Transverse colon (tissue), 4 donors: ENCODE results near the gene XPOT. TPM values are rescaled to one million over a fixed set of nuclear protein-coding genes. Genes with fewer than 3 reads are reported as not detected.

Experiments
- DNase-seq: peaks from one replicate; pipeline ENCODE4 v3.0.0-alpha.2; 2019
- H3K27ac ChIP-seq, 4 donors: fragments of 200-600 bp; sonication (generic); 2 replicates each; pipeline ENCODE4 v1.5.1; 2016 to 2018; ENCODE audit warnings: inconsistent platforms in 4 of 4
- H3K27me3 ChIP-seq: fragments of 200-600 bp; sonication (generic); 2 replicates; pipeline ENCODE4 v1.5.1; 2017; ENCODE audit warnings: inconsistent platforms
- H3K36me3 ChIP-seq, 4 donors: fragments of 200-600 bp; sonication (generic); 2 replicates each; pipeline ENCODE4 v1.5.1; 2017 to 2019; ENCODE audit warnings: inconsistent platforms in 4 of 4
- H3K4me1 ChIP-seq, 4 donors: fragments of 200-600 bp; sonication (generic); 2 replicates each; pipeline ENCODE4 v1.5.1; 2017 to 2020; ENCODE audit warnings: inconsistent platforms in 4 of 4
- H3K4me3 ChIP-seq, 4 donors: fragments of 200-600 bp; sonication (generic); 1 replicate in 1 of 4; 2 replicates in 3 of 4; pipeline versions ENCODE4 v1.5.1 to v1.6.1; 2017 to 2019; ENCODE audit warnings: inconsistent platforms in 4 of 4
- H3K9me3 ChIP-seq, 2 donors: fragments of 200-600 bp; sonication (generic); 2 replicates each; pipeline ENCODE4 v1.5.1; 2017 to 2019; ENCODE audit warnings: inconsistent platforms in 2 of 2
- CTCF ChIP-seq, 5 experiments: fragments of 200-600 bp in 3 of 5; fragments of 450-650 bp in 2 of 5; sonication (generic) in 3 of 5; IDR thresholded peaks; 1 replicate in 2 of 5; 2 replicates in 3 of 5; pipeline ENCODE4 v1.5.1; 2016 to 2017; ENCODE audit warnings: antibody characterized with exemption in 5 of 5, inconsistent platforms in 3 of 5, mild to moderate bottlenecking in 2 of 5, moderate library complexity in 1 of 5
- EP300 ChIP-seq: sonication (generic); formaldehyde crosslinking; IDR thresholded peaks from one replicate; pipeline ENCODE4 v1.6.1; 2017; ENCODE audit warnings: antibody characterized with exemption, low read depth
- POLR2A ChIP-seq: fragments of 450-650 bp; IDR thresholded peaks from one replicate; pipeline ENCODE4 v1.6.1; 2016; ENCODE audit warnings: antibody characterized with exemption, mild to moderate bottlenecking, moderate library complexity
- POLR2AphosphoS5 ChIP-seq, 3 donors: sonication (generic); formaldehyde crosslinking; IDR thresholded peaks; one replicate each; pipeline ENCODE4 v1.6.1; 2016; ENCODE audit warnings: antibody characterized with exemption in 3 of 3
- WGBS, 2 donors: methylation state at CpG; one replicate each; pipeline ENCODE4 v1.1.5; 2018; ENCODE audit warnings: low coverage in 1 of 2; 5-methylcytosine and 5-hydroxymethylcytosine counted together
- in situ Hi-C, 4 donors: fragments of 200-750 bp; cut with MboI; loops; one replicate each; pipeline versions ENCODE4 v1.15.0 to v1.15.1; 2017; ENCODE audit warnings: low sequenced_read_pairs in 3 of 4, low pct_ligation_motif_present in 1 of 4, low pct_unique_long_range_greater_than_20kb in 1 of 4
- intact Hi-C: fragments of 100-400 bp; cut with DNase I; formaldehyde crosslinking; loops from one replicate; pipeline ENCODE4 v1.15.1; 2023; ENCODE audit warnings: low total_unique reads
- total RNA-seq, 4 donors: library from RNA; depleted of rRNA; stranded (reverse); fragments of >200 nt; gene quantifications; one replicate each; pipeline ENCODE4 v1.1.0, GENCODE V29; 2016

The XPOT gene
- total RNA-seq, 4 donors from 2014 or later: 15.7 to 56.9 (median 27.0) TPM

- H3K27ac ChIP-seq: no peak overlapping the region
- TF ChIP-seq CTCF (IDR thresholded peaks at IDR 0.05) (no peak), POLR2A (no peak), EP300 (no peak), POLR2AphosphoS5 (IDR thresholded peaks at IDR 0.05) (no peak)
- no peaks in the 10 kb centered on the region for H3K9me3 ChIP-seq
- H3K36me3 ChIP-seq: peaks cover 0 to 58% (median 26%) of the 10 kb centered on the region in 4 donors
- no peaks in the 10 kb centered on the region for H3K4me1 ChIP-seq
- in situ Hi-C loops (loop anchor here in 1 of 4 donors (25.0 kb wide), 1 partner anchor 575 kb away; the partner anchor contains the start of gene SRGAP1), intact Hi-C loops (no loop called here)
- H3K27me3 ChIP-seq: no peaks in the 10 kb centered on the region
- no peak overlapping the region for H3K4me3 ChIP-seq
- 98% methylated on average over 2 of the region's 2 CpGs; no CpG with 5 or more reads in 1 of the 2 donors for WGBS, 2 donors
- DNase-seq: no peak
Observed at GRCh38 chr12:64412459-64412858, 8.3 kb downstream of the XPOT start.

GRCh38 chr12:64413884-64414283 is 9.7 kb downstream of the XPOT start:
- in situ Hi-C loops: loop anchor here in 1 of 4 donors (25.0 kb wide), 1 partner anchor 577 kb away; the partner anchor contains the start of gene SRGAP1
- TF ChIP-seq EP300 (no peak), POLR2AphosphoS5 (IDR thresholded peaks at IDR 0.05) (no peak), POLR2A (no peak), CTCF (IDR thresholded peaks at IDR 0.05) (no peak)
- no peak overlapping the region for H3K27ac ChIP-seq
- intact Hi-C loops: no loop called here
- peaks cover 0 to 69% (median 31%) of the 10 kb centered on the region in 4 donors for H3K36me3 ChIP-seq
- H3K27me3 ChIP-seq: no peaks in the 10 kb centered on the region
- WGBS, 2 donors: 89 to 93% methylated on average over 2 of the region's 2 CpGs
- H3K4me1 ChIP-seq: no peaks in the 10 kb centered on the region
- no peak overlapping the region for H3K4me3 ChIP-seq
- DNase-seq: no peak
- H3K9me3 ChIP-seq: no peaks in the 10 kb centered on the region

GRCh38 chr12:64418209-64418608 is 14.0 kb downstream of the XPOT start:
- intact Hi-C loops: no loop called here
- Histone ChIP-seq H3K9me3 (no peaks in the 10 kb centered on the region), H3K27ac (no peak overlapping the region), H3K27me3 (no peaks in the 10 kb centered on the region), H3K4me3 (no peak overlapping the region), H3K36me3 (peaks cover 0 to 71% (median 35%) of the 10 kb centered on the region in 4 donors), H3K4me1 (no peaks in the 10 kb centered on the region)
- DNase-seq: no peak
- TF ChIP-seq POLR2AphosphoS5 (IDR thresholded peaks at IDR 0.05) (no peak), CTCF (IDR thresholded peaks at IDR 0.05) (no peak), EP300 (no peak), POLR2A (no peak)
- in situ Hi-C loops: loop anchor here in 1 of 4 donors (25.0 kb wide), 1 partner anchor 581 kb away; the partner anchor contains the start of gene SRGAP1

GRCh38 chr12:64419696-64420095 is 15.5 kb downstream of the XPOT start:
- no peak overlapping the region for H3K4me3 ChIP-seq
- no peaks in the 10 kb centered on the region for H3K27me3 ChIP-seq
- no peak overlapping the region for H3K27ac ChIP-seq
- H3K36me3 ChIP-seq: peaks cover 0 to 80% (median 39%) of the 10 kb centered on the region in 4 donors
- in situ Hi-C loops (loop anchor here in 1 of 4 donors (25.0 kb wide), 1 partner anchor 582 kb away; the partner anchor contains the start of gene SRGAP1), intact Hi-C loops (no loop called here)
- H3K9me3 ChIP-seq: no peaks in the 10 kb centered on the region
- TF ChIP-seq POLR2A: no peak
- TF ChIP-seq CTCF (IDR thresholded peaks at IDR 0.05): no peak
- TF ChIP-seq POLR2AphosphoS5 (IDR thresholded peaks at IDR 0.05): no peak
- no peak for TF ChIP-seq EP300
- DNase-seq: no peak
- H3K4me1 ChIP-seq: no peaks in the 10 kb centered on the region
- WGBS, 2 donors: 87 to 89% methylated on average over 3 of the region's 3 CpGs
